Measurements from ENCODE around the gene PNLIPRP3. TPM values are rescaled to one million over a fixed set of nuclear protein-coding genes. Genes with fewer than 3 reads are reported as not detected.

The PNLIPRP3 gene
- polyA plus RNA-seq, 1 of the 3 experiments (the other 2 are of a cell fraction), result not detected

DNA sequence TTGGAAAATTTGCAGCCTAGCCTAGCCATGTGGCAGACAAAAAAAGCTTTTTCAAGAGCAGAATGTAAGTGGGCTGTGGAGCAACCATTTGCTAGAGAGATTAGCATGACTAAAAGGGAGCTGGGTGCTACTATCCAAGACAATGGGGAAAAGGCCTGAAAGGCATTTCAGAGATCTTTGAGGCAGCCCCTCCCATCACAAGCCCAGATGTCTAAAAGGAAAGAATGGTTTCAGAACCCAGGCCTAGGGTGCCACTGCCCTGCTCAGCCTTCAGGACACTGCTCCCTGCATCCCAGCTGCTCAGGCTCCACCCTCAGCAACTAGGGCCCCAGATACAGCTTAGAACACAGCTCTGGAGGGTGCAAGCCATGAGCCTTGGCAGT, 24.7 kb downstream of the PNLIPRP3 start:
- Histone ChIP-seq H3K9me2 (no peaks in the 10 kb centered on the region), H3K27ac (ENCODE audit: low read depth in 2 of 2, low read length in 1 of 2) (no peak overlapping the region), H4K20me1 (ENCODE audit: insufficient read depth) (no peaks in the 10 kb centered on the region), H3K9ac (no peak overlapping the region), H2AFZ (ENCODE audit: low read depth) (no peak overlapping the region), H3K27me3 (ENCODE audit: insufficient read depth) (no peaks in the 10 kb centered on the region), H3K79me2 (ENCODE audit: insufficient read depth) (no peaks in the 10 kb centered on the region), H3K9me3 (no peaks in the 10 kb centered on the region), H3K4me3 (ENCODE audit: low read depth in 2 of 2, low read length in 1 of 2) (no peak overlapping the region), H3K4me1 (ENCODE audit: control insufficient read depth in 1 of 2, insufficient read depth in 2 of 2, low read depth in 1 of 2, low read length in 1 of 2) (no peaks in the 10 kb centered on the region), H3K36me3 (replicated peaks in 1 of 2; ENCODE audit: control insufficient read depth in 1 of 2, insufficient read depth in 2 of 2, low read length in 1 of 2) (no peaks in the 10 kb centered on the region), H3F3A (replicated peaks; ENCODE audit: insufficient read depth) (no peaks in the 10 kb centered on the region), H3K4me2 (no peak overlapping the region)
- DNase-seq, result no peak
- ChIA-PET CTCF (interaction anchor here (1.5 kb wide), 1 partner anchor 38 kb away, joined by 4 read pairs; no protein-coding TSS in a partner anchor), POLR2A (no interaction called here)
- TF ChIP-seq MXI1 (IDR thresholded peaks at IDR 0.05; ENCODE audit: low read depth, low read length) (no peak), EZH2phosphoT487 (IDR thresholded peaks at IDR 0.05; ENCODE audit: borderline replicate concordance, low read depth) (no peak), SIN3A (IDR thresholded peaks at IDR 0.05; ENCODE audit: borderline replicate concordance, low read depth, low read length) (no peak), GABPA (IDR thresholded peaks at IDR 0.05; ENCODE audit: low read depth) (no peak), POLR2AphosphoS5 (IDR thresholded peaks at IDR 0.05; ENCODE audit: low read depth, low read length) (no peak), NRF1 (IDR thresholded peaks at IDR 0.05; ENCODE audit: low read depth, low read length) (no peak), SMC3 (IDR thresholded peaks at IDR 0.05; ENCODE audit: low read depth, low read length) (no peak), CHD2 (IDR thresholded peaks at IDR 0.05; ENCODE audit: low read length, partially characterized antibody) (no peak), TEAD4 (IDR thresholded peaks at IDR 0.05; ENCODE audit: borderline replicate concordance, insufficient read depth) (no peak)
- TF ChIP-seq, protein P1, sequence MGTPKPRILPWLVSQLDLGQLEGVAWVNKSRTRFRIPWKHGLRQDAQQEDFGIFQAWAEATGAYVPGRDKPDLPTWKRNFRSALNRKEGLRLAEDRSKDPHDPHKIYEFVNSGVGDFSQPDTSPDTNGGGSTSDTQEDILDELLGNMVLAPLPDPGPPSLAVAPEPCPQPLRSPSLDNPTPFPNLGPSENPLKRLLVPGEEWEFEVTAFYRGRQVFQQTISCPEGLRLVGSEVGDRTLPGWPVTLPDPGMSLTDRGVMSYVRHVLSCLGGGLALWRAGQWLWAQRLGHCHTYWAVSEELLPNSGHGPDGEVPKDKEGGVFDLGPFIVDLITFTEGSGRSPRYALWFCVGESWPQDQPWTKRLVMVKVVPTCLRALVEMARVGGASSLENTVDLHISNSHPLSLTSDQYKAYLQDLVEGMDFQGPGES (IDR thresholded peaks at IDR 0.05; ENCODE audit: low read depth, low read length), result no peak

DNA sequence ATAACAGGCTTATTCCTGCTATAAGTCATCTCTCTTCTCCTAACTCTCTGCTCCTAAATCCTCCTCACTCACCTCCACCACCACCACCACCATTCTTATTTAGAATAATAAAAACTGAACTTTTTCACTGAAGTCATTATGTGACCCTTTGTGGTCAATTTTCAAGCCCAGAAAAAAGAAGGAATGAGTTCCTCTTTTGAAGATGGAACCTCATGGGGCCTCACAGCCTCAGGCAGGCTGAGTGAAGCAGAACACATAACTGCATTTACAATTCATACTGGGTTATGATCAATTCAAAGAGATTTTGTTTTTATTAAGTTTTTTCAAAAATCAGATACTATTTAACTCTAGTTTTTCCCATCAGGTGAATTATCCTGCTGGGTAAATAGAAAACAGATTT, 29.8 kb downstream of the PNLIPRP3 start:
- POLR2A ChIA-PET, result no interaction called here
- no peaks in the 10 kb centered on the region for H3K9me2 ChIP-seq
- H3K4me1 ChIP-seq (ENCODE audit: control insufficient read depth in 1 of 2, insufficient read depth in 2 of 2, low read depth in 1 of 2, low read length in 1 of 2), result no peaks in the 10 kb centered on the region
- TF ChIP-seq RFX5 (IDR thresholded peaks at IDR 0.05; ENCODE audit: low read length), result no peak
- no peak for TF ChIP-seq JUND (IDR thresholded peaks at IDR 0.05)
- TF ChIP-seq, protein P2, sequence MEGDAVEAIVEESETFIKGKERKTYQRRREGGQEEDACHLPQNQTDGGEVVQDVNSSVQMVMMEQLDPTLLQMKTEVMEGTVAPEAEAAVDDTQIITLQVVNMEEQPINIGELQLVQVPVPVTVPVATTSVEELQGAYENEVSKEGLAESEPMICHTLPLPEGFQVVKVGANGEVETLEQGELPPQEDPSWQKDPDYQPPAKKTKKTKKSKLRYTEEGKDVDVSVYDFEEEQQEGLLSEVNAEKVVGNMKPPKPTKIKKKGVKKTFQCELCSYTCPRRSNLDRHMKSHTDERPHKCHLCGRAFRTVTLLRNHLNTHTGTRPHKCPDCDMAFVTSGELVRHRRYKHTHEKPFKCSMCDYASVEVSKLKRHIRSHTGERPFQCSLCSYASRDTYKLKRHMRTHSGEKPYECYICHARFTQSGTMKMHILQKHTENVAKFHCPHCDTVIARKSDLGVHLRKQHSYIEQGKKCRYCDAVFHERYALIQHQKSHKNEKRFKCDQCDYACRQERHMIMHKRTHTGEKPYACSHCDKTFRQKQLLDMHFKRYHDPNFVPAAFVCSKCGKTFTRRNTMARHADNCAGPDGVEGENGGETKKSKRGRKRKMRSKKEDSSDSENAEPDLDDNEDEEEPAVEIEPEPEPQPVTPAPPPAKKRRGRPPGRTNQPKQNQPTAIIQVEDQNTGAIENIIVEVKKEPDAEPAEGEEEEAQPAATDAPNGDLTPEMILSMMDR (IDR thresholded peaks at IDR 0.05), result no peak
- TF ChIP-seq TAF1 (IDR thresholded peaks at IDR 0.05; ENCODE audit: borderline replicate concordance, low read depth, low read length), result no peak
- TF ChIP-seq YY1 (IDR thresholded peaks at IDR 0.05; ENCODE audit: low read depth), result no peak
- TF ChIP-seq RCOR1 (IDR thresholded peaks at IDR 0.05; ENCODE audit: low read length), result no peak
- no peak for TF ChIP-seq NFIC (IDR thresholded peaks at IDR 0.05; ENCODE audit: borderline replicate concordance)
- no peak for TF ChIP-seq ELF1 (IDR thresholded peaks at IDR 0.05)
- no peak overlapping the region for H3K4me3 ChIP-seq (ENCODE audit: low read depth in 2 of 2, low read length in 1 of 2)
- H2AFZ ChIP-seq (ENCODE audit: low read depth), result no peak overlapping the region
- no peaks in the 10 kb centered on the region for H3K79me2 ChIP-seq (ENCODE audit: insufficient read depth)
- H3K27ac ChIP-seq (ENCODE audit: low read depth in 2 of 2, low read length in 1 of 2), result no peak overlapping the region
- DNase-seq, result no peak
- H3F3A ChIP-seq (replicated peaks; ENCODE audit: insufficient read depth), result no peaks in the 10 kb centered on the region
- H3K9me3 ChIP-seq, result no peaks in the 10 kb centered on the region
- no peaks in the 10 kb centered on the region for H3K27me3 ChIP-seq (ENCODE audit: insufficient read depth)
- H3K4me2 ChIP-seq, result no peak overlapping the region
- no peak overlapping the region for H3K9ac ChIP-seq
- CTCF ChIA-PET, result no interaction called here
- H3K36me3 ChIP-seq (replicated peaks in 1 of 2; ENCODE audit: control insufficient read depth in 1 of 2, insufficient read depth in 2 of 2, low read length in 1 of 2), result no peaks in the 10 kb centered on the region
- H4K20me1 ChIP-seq (ENCODE audit: insufficient read depth), result no peaks in the 10 kb centered on the region
